Hepatocyte (in vitro differentiated cells): ENCODE results near the gene SGCA.

Experiments used
- EZH2 ChIP-seq: fragments of 200-600 bp; sonication (generic); IDR thresholded peaks from 2 replicates; pipeline ENCODE4 v1.6.1; 2016; ENCODE audit warnings: antibody characterized with exemption, mild to moderate bottlenecking, borderline replicate concordance
- EZH2phosphoT487 ChIP-seq: fragments of 200-600 bp; sonication (generic); IDR thresholded peaks from one replicate; pipeline ENCODE4 v1.6.1; 2018; ENCODE audit warnings: antibody characterized with exemption, mild to moderate bottlenecking, low read depth, moderate library complexity; ENCODE audit not compliant: unreplicated experiment, severe bottlenecking

- no peak for TF ChIP-seq EZH2phosphoT487
- TF ChIP-seq EZH2 = no peak
These were observed 56.2 kb downstream of the SGCA start for GRCh38 chr17:50221864-50222545.
